Measurements from ENCODE around the gene ADAMTSL2. TPM values are rescaled to one million over a fixed set of nuclear protein-coding genes. Genes with fewer than 3 reads are reported as not detected.

ADAMTSL2 gene
- total and polyA plus RNA-seq, 12 donors = 1.00 to 138 (median 56.8) TPM

DNA sequence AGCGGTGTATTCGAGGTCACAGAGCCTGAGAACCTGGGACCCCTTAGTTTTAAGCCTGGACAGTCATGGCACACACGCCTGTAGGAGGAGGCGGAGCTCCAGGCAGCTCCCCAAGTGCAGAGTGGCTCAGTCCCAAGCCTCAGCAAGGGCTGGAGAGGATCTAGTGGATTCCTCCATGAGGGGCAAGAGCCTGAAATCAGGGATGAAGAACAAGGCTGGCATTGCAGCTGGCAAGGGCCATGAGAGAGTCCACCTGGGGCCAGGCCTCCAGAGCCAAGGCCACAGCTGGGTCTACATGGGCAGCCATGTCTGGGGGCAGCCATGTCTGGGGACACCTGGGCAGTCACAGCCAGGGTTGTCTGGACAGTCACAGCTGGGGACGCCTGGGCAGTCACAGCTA, 21.9 kb downstream of the ADAMTSL2 start:
- no peak overlapping the region for H3K4me3 ChIP-seq
- H3K27me3 ChIP-seq = no peaks in the 10 kb centered on the region
- no peak for TF ChIP-seq POLR2A (IDR thresholded peaks at IDR 0.05)
- TF ChIP-seq, protein P1, sequence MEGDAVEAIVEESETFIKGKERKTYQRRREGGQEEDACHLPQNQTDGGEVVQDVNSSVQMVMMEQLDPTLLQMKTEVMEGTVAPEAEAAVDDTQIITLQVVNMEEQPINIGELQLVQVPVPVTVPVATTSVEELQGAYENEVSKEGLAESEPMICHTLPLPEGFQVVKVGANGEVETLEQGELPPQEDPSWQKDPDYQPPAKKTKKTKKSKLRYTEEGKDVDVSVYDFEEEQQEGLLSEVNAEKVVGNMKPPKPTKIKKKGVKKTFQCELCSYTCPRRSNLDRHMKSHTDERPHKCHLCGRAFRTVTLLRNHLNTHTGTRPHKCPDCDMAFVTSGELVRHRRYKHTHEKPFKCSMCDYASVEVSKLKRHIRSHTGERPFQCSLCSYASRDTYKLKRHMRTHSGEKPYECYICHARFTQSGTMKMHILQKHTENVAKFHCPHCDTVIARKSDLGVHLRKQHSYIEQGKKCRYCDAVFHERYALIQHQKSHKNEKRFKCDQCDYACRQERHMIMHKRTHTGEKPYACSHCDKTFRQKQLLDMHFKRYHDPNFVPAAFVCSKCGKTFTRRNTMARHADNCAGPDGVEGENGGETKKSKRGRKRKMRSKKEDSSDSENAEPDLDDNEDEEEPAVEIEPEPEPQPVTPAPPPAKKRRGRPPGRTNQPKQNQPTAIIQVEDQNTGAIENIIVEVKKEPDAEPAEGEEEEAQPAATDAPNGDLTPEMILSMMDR (IDR thresholded peaks at IDR 0.05) = no peak
- H3K27ac ChIP-seq = peak overlapping the region in 1 of 5 donors; percentile 64
- DNase-seq = no peak
- intact Hi-C loops (cut with DNase I) = no loop called here
- H3K9me3 ChIP-seq (replicated peaks in 1 of 3) = no peaks in the 10 kb centered on the region
- peaks cover 0 to 32% of the 10 kb centered on the region in 2 donors for H3K36me3 ChIP-seq (replicated peaks in 1 of 2)
- WGBS, 4 donors = 68 to 86% (median 84%) methylated on average over 3 to 5 of the region's 5 CpGs
- peaks cover 13 to 21% of the 10 kb centered on the region in 2 donors for H3K4me1 ChIP-seq (replicated peaks in 1 of 2)

DNA sequence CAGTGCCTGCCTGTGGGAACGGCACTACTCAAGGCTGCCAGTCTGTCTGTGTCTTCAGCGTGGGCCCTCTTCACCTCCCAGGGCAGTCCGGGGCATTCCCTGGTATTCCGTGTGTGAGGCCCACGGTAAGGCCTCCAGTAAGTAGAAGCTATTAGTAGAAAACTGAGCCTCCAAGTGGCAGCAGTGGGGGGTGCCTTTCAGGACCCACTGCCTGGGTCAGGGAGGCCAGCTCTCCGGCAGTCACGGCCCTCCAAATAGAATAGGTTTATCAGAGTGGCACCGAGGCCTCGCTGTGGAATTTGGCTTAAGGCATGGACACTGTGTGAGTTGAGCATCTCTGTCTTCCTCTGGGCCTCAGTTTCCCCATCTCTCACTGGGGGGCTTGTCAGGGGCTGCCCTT, 23.1 kb downstream of the ADAMTSL2 start:
- intact Hi-C loops (cut with DNase I) = no loop called here
- H3K9me3 ChIP-seq (replicated peaks in 1 of 3) = no peaks in the 10 kb centered on the region
- WGBS, 4 donors = 82 to 94% (median 86%) methylated on average over 5 to 9 of the region's 9 CpGs
- no peak for DNase-seq
- TF ChIP-seq, protein P1 (IDR thresholded peaks at IDR 0.05) = no peak
- H3K4me1 ChIP-seq (replicated peaks in 1 of 2) = peaks cover 13 to 21% of the 10 kb centered on the region in 2 donors
- no peak overlapping the region for H3K4me3 ChIP-seq
- no peaks in the 10 kb centered on the region for H3K27me3 ChIP-seq
- peak overlapping the region in 2 of 5 donors; percentile 47 to 64 for H3K27ac ChIP-seq
- peaks cover 0 to 28% of the 10 kb centered on the region in 2 donors for H3K36me3 ChIP-seq (replicated peaks in 1 of 2)

DNA sequence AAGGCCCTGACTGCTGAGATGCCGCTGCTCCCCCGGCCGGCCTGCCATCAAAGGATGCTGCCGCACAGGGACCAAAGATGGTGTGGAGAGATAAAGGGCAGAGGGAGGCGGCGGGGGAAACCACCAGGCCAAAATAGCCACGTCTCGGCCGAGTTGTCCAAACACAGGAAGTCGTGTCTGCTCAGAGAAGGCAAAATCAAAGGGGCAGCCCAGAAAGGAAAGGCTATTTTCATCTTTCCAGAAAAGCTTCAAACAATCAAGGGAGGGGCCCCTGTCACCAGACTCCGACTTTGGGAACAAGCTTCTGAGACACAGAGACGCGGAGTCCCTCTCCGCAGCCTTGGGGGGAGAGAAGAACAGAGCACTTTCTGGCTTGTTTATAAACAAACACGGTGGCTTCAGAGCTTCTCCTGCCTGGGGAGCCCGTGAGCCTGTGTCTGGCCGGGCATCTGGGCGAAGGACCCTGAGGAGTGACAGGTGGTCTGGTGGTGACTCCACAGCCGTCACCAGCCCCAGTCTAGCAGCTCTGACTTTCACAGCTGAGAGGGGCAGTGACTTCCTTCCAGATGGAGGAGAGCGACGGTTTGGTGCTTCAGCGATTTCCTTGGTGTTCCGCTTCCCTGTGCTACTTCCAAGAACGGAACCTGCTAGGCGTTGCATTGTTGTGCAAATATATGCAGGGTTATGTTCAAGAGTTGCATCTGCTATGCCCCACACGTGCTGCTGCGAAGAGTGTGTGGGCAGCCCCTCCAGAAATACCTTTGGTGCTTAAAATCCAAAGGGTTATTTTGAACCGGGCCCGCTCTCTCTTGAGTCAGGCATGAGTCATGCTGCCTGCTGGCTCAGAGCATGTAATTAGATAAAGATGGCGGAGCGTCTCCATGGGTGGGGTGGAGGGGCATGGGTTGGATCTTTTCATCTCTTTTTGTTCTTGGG, 24.0 kb downstream of the ADAMTSL2 start:
- H3K4me1 ChIP-seq (replicated peaks in 1 of 2) = peaks cover 13 to 26% of the 10 kb centered on the region in 2 donors
- peaks cover 0 to 22% of the 10 kb centered on the region in 2 donors for H3K36me3 ChIP-seq (replicated peaks in 1 of 2)
- no peak for TF ChIP-seq POLR2A (IDR thresholded peaks at IDR 0.05)
- TF ChIP-seq, protein P1 (IDR thresholded peaks at IDR 0.05) = no peak
- H3K27me3 ChIP-seq = no peaks in the 10 kb centered on the region
- intact Hi-C loops (cut with DNase I) = no loop called here
- WGBS, 4 donors = 26 to 47% (median 35%) methylated on average over 21 to 31 of the region's 31 CpGs
- H3K9me3 ChIP-seq (replicated peaks in 1 of 3) = no peaks in the 10 kb centered on the region
- DNase-seq = peak in 4 of 7 donors; percentile 39 to 65 (median 50)
- H3K27ac ChIP-seq = peak overlapping the region in 2 of 5 donors; percentile 47 to 79
- no peak overlapping the region for H3K4me3 ChIP-seq

DNA sequence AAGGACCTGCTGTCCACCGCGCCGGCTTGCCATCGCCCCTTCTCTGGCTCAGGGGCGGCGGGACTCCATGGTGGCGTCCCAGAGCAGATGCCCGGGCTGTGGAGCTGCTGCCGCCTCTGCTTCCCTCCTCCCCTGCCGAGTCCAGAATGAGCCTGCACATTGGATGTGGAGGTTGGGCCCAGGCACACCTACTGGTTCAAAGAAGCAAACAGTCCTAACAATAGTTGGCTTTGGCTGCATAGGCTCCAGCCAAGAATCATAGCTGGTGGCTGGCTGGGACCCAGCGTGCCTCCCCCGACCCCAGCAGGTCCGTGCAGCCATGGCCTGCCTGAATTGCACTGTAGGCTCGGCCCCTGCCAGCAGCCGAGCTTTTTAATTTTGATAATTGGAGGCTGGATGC, 25.8 kb downstream of the ADAMTSL2 start:
- no peaks in the 10 kb centered on the region for H3K9me3 ChIP-seq (replicated peaks in 1 of 3)
- peaks cover 0 to 14% of the 10 kb centered on the region in 2 donors for H3K36me3 ChIP-seq (replicated peaks in 1 of 2)
- H3K4me3 ChIP-seq = no peak overlapping the region
- peaks cover 13 to 26% of the 10 kb centered on the region in 2 donors for H3K4me1 ChIP-seq (replicated peaks in 1 of 2)
- 68 to 84% (median 80%) methylated on average over 9 to 15 of the region's 15 CpGs for WGBS, 4 donors
- H3K27me3 ChIP-seq = no peaks in the 10 kb centered on the region
- intact Hi-C loops (cut with DNase I) = no loop called here
- peak overlapping the region in 1 of 5 donors; percentile 58 for H3K27ac ChIP-seq
- DNase-seq = no peak
- TF ChIP-seq, protein P1 (IDR thresholded peaks at IDR 0.05) = no peak
- TF ChIP-seq POLR2A (IDR thresholded peaks at IDR 0.05) = no peak
